Stomach (tissue), 9 donors: ENCODE results near the gene IARS1. TPM values are rescaled to one million over a fixed set of nuclear protein-coding genes. Genes with fewer than 3 reads are reported as not detected.

Source experiments
- DNase-seq, 2 donors: peaks; one replicate each; pipeline versions ENCODE4 v3.0.0 to v3.0.0-alpha.2; 2013 to 2019
- H3K27ac ChIP-seq, 5 donors: fragments of 200-600 bp in 4 of 5; sonication (generic) in 4 of 5; one replicate each; pipeline ENCODE4 v1.5.1; 2013 to 2019; ENCODE audit warnings: mild to moderate bottlenecking in 1 of 5, moderate library complexity in 1 of 5
- H3K27me3 ChIP-seq, 3 donors: fragments of 200-600 bp; sonication (generic); one replicate each; pipeline ENCODE4 v1.5.1; 2017 to 2019; ENCODE audit warnings: mixed run types in 1 of 3
- H3K36me3 ChIP-seq, 4 donors: fragments of 200-600 bp; sonication (generic); 1 replicate in 3 of 4; 2 replicates in 1 of 4; pipeline ENCODE4 v1.5.1; 2016 to 2019
- H3K4me1 ChIP-seq, 4 donors: fragments of 200-600 bp; sonication (generic); one replicate each; pipeline ENCODE4 v1.5.1; 2016 to 2019
- H3K4me3 ChIP-seq, 4 donors: fragments of 200-600 bp; sonication (generic) in 3 of 4; one replicate each; pipeline ENCODE4 v1.5.1; 2016 to 2019; ENCODE audit warnings: mild to moderate bottlenecking in 1 of 4
- H3K9me3 ChIP-seq, 4 donors: fragments of 200-600 bp; sonication (generic); one replicate each; pipeline ENCODE4 v1.5.1; 2016 to 2019
- CTCF ChIP-seq, 7 experiments: fragments of 450-650 bp in 4 of 7; fragments of 200-600 bp in 3 of 7; sonication (generic) in 3 of 7; IDR thresholded peaks; one replicate each; pipeline ENCODE4 v1.5.1; 2016 to 2019; ENCODE audit warnings: antibody characterized with exemption in 7 of 7, control low read depth in 2 of 7, mild to moderate bottlenecking in 1 of 7
- EP300 ChIP-seq: sonication (generic); formaldehyde crosslinking; IDR thresholded peaks from one replicate; pipeline ENCODE4 v1.6.1; 2017; ENCODE audit warnings: antibody characterized with exemption
- POLR2A ChIP-seq, 4 donors: fragments of 450-650 bp; IDR thresholded peaks; one replicate each; pipeline ENCODE4 v1.6.1; 2016; ENCODE audit warnings: antibody characterized with exemption in 4 of 4, control low read depth in 2 of 4, mild to moderate bottlenecking in 1 of 4, moderate library complexity in 1 of 4
- POLR2AphosphoS5 ChIP-seq, 3 donors: sonication (generic); formaldehyde crosslinking; IDR thresholded peaks; one replicate each; pipeline ENCODE4 v1.6.1; 2016; ENCODE audit warnings: antibody characterized with exemption in 3 of 3
- WGBS, 5 donors: extraction: QIAGEN DNeasy Blood & Tissue Kit in 3 of 5; methylation state at CpG; one replicate each; pipeline versions ENCODE4 v1.1.5 to v1.1.7; 2013 to 2018; 5-methylcytosine and 5-hydroxymethylcytosine counted together
- intact Hi-C: fragments of 100-400 bp; cut with DNase I; formaldehyde crosslinking; loops from one replicate; pipeline ENCODE4 v1.15.1; 2023; ENCODE audit warnings: low total_unique reads
- polyA plus RNA-seq, 3 donors: library from polyadenylated mRNA; stranded (reverse); fragments of 200-250 nt; gene quantifications; one replicate each; pipeline ENCODE4 v1.2.3, GENCODE V29; 2013
- total RNA-seq, 5 donors: library from RNA; depleted of rRNA; stranded (reverse); fragments of >200 nt; gene quantifications; one replicate each; pipeline versions ENCODE4 v1.1.0 to v1.2.3, GENCODE V29; 2014 to 2016
- donor health status: healthy with polysubstance abuse.
- donor health status: Bipolar disorder and iron deficiency.
- donor health status: healthy.

The IARS1 gene
- total and polyA plus RNA-seq, 8 donors, result 11.0 to 328 (median 71.2) TPM

- Histone ChIP-seq H3K4me3 (no peak overlapping the region), H3K27ac (no peak overlapping the region), H3K4me1 (peaks cover 0 to 10% (median 3%) of the 10 kb centered on the region in 4 donors), H3K36me3 (peaks cover 58 to 88% (median 83%) of the 10 kb centered on the region in 4 donors), H3K9me3 (no peaks in the 10 kb centered on the region), H3K27me3 (no peaks in the 10 kb centered on the region)
- intact Hi-C loops, result no loop called here
- TF ChIP-seq EP300 (no peak), POLR2A (IDR thresholded peaks at IDR 0.05) (no peak), POLR2AphosphoS5 (IDR thresholded peaks at IDR 0.05) (no peak), CTCF (IDR thresholded peaks at IDR 0.05) (no peak)
- DNase-seq, result peak in 1 of 2 donors; percentile 41
These were observed 15.4 kb upstream of the IARS1 start for GRCh38 chr9:92308893-92309292.

GRCh38 chr9:92300936-92301335 is 7.4 kb upstream of the IARS1 start:
- Histone ChIP-seq H3K4me3 (no peak overlapping the region), H3K4me1 (peaks cover 0 to 3% (median 0%) of the 10 kb centered on the region in 4 donors), H3K27ac (no peak overlapping the region), H3K27me3 (no peaks in the 10 kb centered on the region), H3K36me3 (peaks cover 57 to 94% (median 93%) of the 10 kb centered on the region in 4 donors), H3K9me3 (no peaks in the 10 kb centered on the region)
- WGBS, 5 donors, result 70 to 83% (median 77%) methylated on average over 1 of the region's 1 CpG
- intact Hi-C loops, result no loop called here
- TF ChIP-seq CTCF (IDR thresholded peaks at IDR 0.05) (no peak), EP300 (no peak), POLR2A (IDR thresholded peaks at IDR 0.05) (no peak), POLR2AphosphoS5 (IDR thresholded peaks at IDR 0.05) (no peak)
- DNase-seq, result no peak

DNA sequence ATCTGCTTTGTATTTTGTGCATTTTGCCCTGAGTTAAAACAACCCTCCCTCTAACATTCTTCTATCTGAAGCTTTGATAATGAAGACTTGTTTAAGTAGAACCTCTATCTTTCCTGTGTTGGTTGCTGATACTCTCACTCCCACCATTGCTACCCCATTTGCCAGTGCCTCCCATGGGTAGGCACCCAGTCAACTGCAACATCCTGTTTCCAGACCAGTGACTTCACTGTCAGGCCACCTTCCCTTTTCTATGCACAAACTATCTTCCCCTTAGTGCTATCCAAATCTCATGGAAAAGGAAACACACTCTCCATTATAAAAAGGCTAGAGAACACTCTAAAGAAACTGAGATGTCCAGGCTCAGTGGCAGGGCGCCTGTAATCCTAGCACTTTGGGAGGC is 5.6 kb upstream of the IARS1 start:
- no peak for TF ChIP-seq EP300
- TF ChIP-seq POLR2A (IDR thresholded peaks at IDR 0.05), result no peak
- TF ChIP-seq CTCF (IDR thresholded peaks at IDR 0.05), result no peak
- TF ChIP-seq POLR2AphosphoS5 (IDR thresholded peaks at IDR 0.05), result no peak
- H3K4me1 ChIP-seq, result peaks cover 11 to 21% (median 14%) of the 10 kb centered on the region in 4 donors
- no peaks in the 10 kb centered on the region for H3K27me3 ChIP-seq
- no peak for DNase-seq
- no peak overlapping the region for H3K4me3 ChIP-seq
- intact Hi-C loops, result loop anchor here (10.0 kb wide), 1 partner anchor 164 kb away; no protein-coding TSS in a partner anchor
- no peak overlapping the region for H3K27ac ChIP-seq
- H3K36me3 ChIP-seq, result peaks cover 43 to 76% (median 75%) of the 10 kb centered on the region in 4 donors
- WGBS, 5 donors, result 71 to 90% (median 73%) methylated on average over 1 of the region's 1 CpG
- no peaks in the 10 kb centered on the region for H3K9me3 ChIP-seq

DNA sequence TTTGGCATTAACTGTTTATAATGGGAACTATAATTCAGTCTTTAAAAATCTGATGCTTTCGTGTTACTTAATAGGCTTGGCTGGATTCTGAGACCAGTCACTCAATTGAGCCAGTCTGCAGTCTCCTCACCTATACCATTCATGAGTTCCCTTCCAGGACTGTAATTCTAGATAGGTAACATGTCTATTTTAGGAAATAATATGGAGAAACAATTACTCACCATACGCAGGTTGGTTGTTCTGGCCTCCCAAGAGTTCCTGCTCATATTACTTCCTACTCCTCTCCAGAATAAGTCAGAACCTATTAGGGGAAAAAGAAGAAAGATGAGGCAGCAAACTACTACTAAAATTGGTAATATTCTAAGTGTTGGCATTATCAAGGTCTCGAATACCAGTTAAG is 4.5 kb upstream of the IARS1 start:
- Histone ChIP-seq H3K27ac (peak overlapping the region in 1 of 5 donors; percentile 0), H3K36me3 (peaks cover 35 to 65% (median 64%) of the 10 kb centered on the region in 4 donors), H3K9me3 (no peaks in the 10 kb centered on the region), H3K4me1 (peaks cover 11 to 22% (median 17%) of the 10 kb centered on the region in 4 donors), H3K4me3 (no peak overlapping the region), H3K27me3 (no peaks in the 10 kb centered on the region)
- no peak for TF ChIP-seq EP300
- TF ChIP-seq POLR2A (IDR thresholded peaks at IDR 0.05), result no peak
- TF ChIP-seq POLR2AphosphoS5 (IDR thresholded peaks at IDR 0.05), result no peak
- TF ChIP-seq CTCF (IDR thresholded peaks at IDR 0.05), result no peak
- DNase-seq, result no peak
- intact Hi-C loops, result loop anchor here (10.0 kb wide), 1 partner anchor 163 kb away; no protein-coding TSS in a partner anchor
- WGBS, 5 donors, result 87 to 96% (median 93%) methylated on average over 3 of the region's 3 CpGs
